Common myeloid progenitor, CD34-positive (primary cell): Measurements from ENCODE around the gene KRTAP10-3.
A peak's percentile ranks its signal among the peaks of the same experiment; 100 is the strongest.

Experiments used
- CTCF ChIA-PET: fragments of 350-600 bp; sonication (Branson Sonifier 250); formaldehyde crosslinking; loops from one replicate; lab custom pipeline; 2021; ENCODE audit warnings: antibody characterized with exemption; lab: Charles Lee
- POLR2A ChIA-PET: fragments of 350-600 bp; sonication (Branson Sonifier 250); formaldehyde crosslinking; loops from one replicate; lab custom pipeline; 2021; ENCODE audit warnings: antibody characterized with exemption; lab: Charles Lee
- DNase-seq, 3 donors: peaks; one replicate each; pipeline versions ENCODE4 v3.0.0 to v3.0.0-alpha.2; 2013
- H3K27ac ChIP-seq, 2 experiments: 1 replicate in 1 of 2; 2 replicates in 1 of 2; pipeline ENCODE4 v1.7.0; 2013; ENCODE audit warnings: inconsistent platforms in 2 of 2, low read length in 2 of 2, mild to moderate bottlenecking in 2 of 2, low read depth in 1 of 2, moderate library complexity in 1 of 2; ENCODE audit not compliant: severe bottlenecking in 2 of 2, insufficient read depth in 1 of 2, poor library complexity in 1 of 2
- H3K27me3 ChIP-seq, 5 experiments: replicated peaks in 2 of 5; 1 replicate in 3 of 5; 2 replicates in 2 of 5; pipeline versions ENCODE4 v1.6.1 to v1.7.0; 2013; ENCODE audit warnings: low read length in 4 of 5, mild to moderate bottlenecking in 2 of 5, moderate library complexity in 2 of 5, inconsistent platforms in 1 of 5; ENCODE audit not compliant: insufficient read depth in 5 of 5, control insufficient read depth in 4 of 5
- H3K36me3 ChIP-seq, 4 experiments: 1 replicate in 2 of 4; 2 replicates in 2 of 4; pipeline versions ENCODE4 v1.6.1 to v1.7.0; 2013; ENCODE audit warnings: low read length in 3 of 4, control low read depth in 1 of 4, mild to moderate bottlenecking in 1 of 4; ENCODE audit not compliant: control insufficient read depth in 4 of 4, insufficient read depth in 4 of 4
- H3K4me1 ChIP-seq, 4 experiments: 1 replicate in 3 of 4; 2 replicates in 1 of 4; pipeline versions ENCODE4 v1.6.1 to v1.7.1; 2013; ENCODE audit warnings: low read length in 3 of 4, mild to moderate bottlenecking in 3 of 4, control low read depth in 1 of 4, inconsistent platforms in 1 of 4, moderate library complexity in 1 of 4; ENCODE audit not compliant: control insufficient read depth in 4 of 4, insufficient read depth in 4 of 4; ENCODE audit errors: control extremely low read depth in 1 of 4
- H3K4me3 ChIP-seq, 7 experiments: 1 replicate in 4 of 7; 2 replicates in 3 of 7; pipeline versions ENCODE4 v1.5.1 to v1.7.0; 2013; ENCODE audit warnings: mild to moderate bottlenecking in 7 of 7, low read length in 6 of 7, moderate library complexity in 6 of 7, inconsistent platforms in 2 of 7, low read depth in 2 of 7, control low read depth in 1 of 7; ENCODE audit not compliant: insufficient read depth in 4 of 7, control insufficient read depth in 1 of 7; ENCODE audit errors: extremely low read depth in 1 of 7
- H3K9me3 ChIP-seq, 5 experiments: 1 replicate in 4 of 5; 2 replicates in 1 of 5; pipeline versions ENCODE4 v1.6.1 to v1.7.1; 2013; ENCODE audit warnings: low read length in 4 of 5, mild to moderate bottlenecking in 2 of 5, inconsistent platforms in 1 of 5, low read depth in 1 of 5, moderate library complexity in 1 of 5; ENCODE audit not compliant: control insufficient read depth in 4 of 5, insufficient read depth in 2 of 5; ENCODE audit errors: control extremely low read depth in 1 of 5
- WGBS: methylation state at CpG from one replicate; pipeline ENCODE4 v1.1.5; 2013; ENCODE audit not compliant: insufficient coverage; 5-methylcytosine and 5-hydroxymethylcytosine counted together

Gene KRTAP10-3

GRCh38 chr21:44510508-44511218 lies 47.9 kb downstream of the KRTAP10-3 start:
- Histone ChIP-seq H3K27me3 (no peaks in the 10 kb centered on the region), H3K4me3 (peak overlapping the region in 6 of 7 experiments; percentile 10 to 79 (median 55)), H3K4me1 (peaks cover 0 to 15% (median 8%) of the 10 kb centered on the region in 4 experiments), H3K9me3 (no peaks in the 10 kb centered on the region), H3K27ac (no peak overlapping the region), H3K36me3 (no peaks in the 10 kb centered on the region)
- WGBS, result 5% methylated on average over 32 of the region's 36 CpGs
- peak; percentile 62 to 74 (median 73) for DNase-seq
- POLR2A ChIA-PET, result interaction anchor here (0.7 kb wide), 1 partner anchor 370 kb away, joined by 3 read pairs; no protein-coding TSS in a partner anchor
- CTCF ChIA-PET, result interaction anchor here (0.8 to 3.1 kb wide), 14 partner anchors 9 to 424 kb away, joined by 3 to 36 read pairs (median 3); partner anchors contain the start of gene UBE2G2

- Histone ChIP-seq H3K9me3 (no peaks in the 10 kb centered on the region), H3K27me3 (no peaks in the 10 kb centered on the region), H3K4me1 (peaks cover 0 to 15% (median 8%) of the 10 kb centered on the region in 4 experiments), H3K36me3 (no peaks in the 10 kb centered on the region), H3K4me3 (peak overlapping the region in 3 of 7 experiments; percentile 66 to 79 (median 69)), H3K27ac (no peak overlapping the region)
- 75% methylated on average over 13 of the region's 18 CpGs for WGBS
- CTCF ChIA-PET, result interaction anchor here (0.6 to 3.1 kb wide), 13 partner anchors 8 to 1212 kb away, joined by 3 to 36 read pairs (median 3); partner anchors contain the start of gene UBE2G2
- no peak for DNase-seq
- POLR2A ChIA-PET, result interaction anchor here (0.7 kb wide), 1 partner anchor 371 kb away, joined by 3 read pairs; no protein-coding TSS in a partner anchor
These were observed 48.5 kb downstream of the KRTAP10-3 start for GRCh38 chr21:44510109-44510507.

GRCh38 chr21:44509539-44509938 lies 49.1 kb downstream of the KRTAP10-3 start:
- CTCF ChIA-PET, result interaction anchor here (0.6 to 3.1 kb wide), 10 partner anchors 8 to 1213 kb away, joined by 3 to 36 read pairs (median 4); partner anchors contain the start of gene UBE2G2
- Histone ChIP-seq H3K27me3 (no peaks in the 10 kb centered on the region), H3K4me1 (peaks cover 0 to 15% (median 8%) of the 10 kb centered on the region in 4 experiments), H3K9me3 (no peaks in the 10 kb centered on the region), H3K36me3 (no peaks in the 10 kb centered on the region), H3K4me3 (no peak overlapping the region), H3K27ac (no peak overlapping the region)
- WGBS, result 88% methylated on average over 12 of the region's 12 CpGs
- peak in 2 of 3 donors; percentile 37 to 49 for DNase-seq
- POLR2A ChIA-PET, result no interaction called here

- H3K9me3 ChIP-seq, result no peaks in the 10 kb centered on the region
- ChIA-PET POLR2A (no interaction called here), CTCF (interaction anchor here (0.6 to 2.1 kb wide), 3 partner anchors 14 to 1242 kb away, joined by 3 to 7 read pairs (median 6); no protein-coding TSS in a partner anchor)
- H3K27ac ChIP-seq, result no peak overlapping the region
- H3K27me3 ChIP-seq, result peaks cover 0 to 2% (median 0%) of the 10 kb centered on the region in 5 experiments
- H3K36me3 ChIP-seq, result no peaks in the 10 kb centered on the region
- no peak overlapping the region for H3K4me3 ChIP-seq
- DNase-seq, result no peak
- peaks cover 0 to 15% (median 9%) of the 10 kb centered on the region in 4 experiments for H3K4me1 ChIP-seq
- 93% methylated on average over 24 of the region's 30 CpGs for WGBS
These were observed 49.7 kb downstream of the KRTAP10-3 start for GRCh38 chr21:44508711-44509445.

- Histone ChIP-seq H3K4me3 (no peak overlapping the region), H3K27me3 (peaks cover 0 to 2% (median 0%) of the 10 kb centered on the region in 5 experiments), H3K36me3 (no peaks in the 10 kb centered on the region), H3K9me3 (no peaks in the 10 kb centered on the region), H3K27ac (no peak overlapping the region), H3K4me1 (peaks cover 0 to 15% (median 10%) of the 10 kb centered on the region in 4 experiments)
- CTCF ChIA-PET, result interaction anchor here (0.6 to 1.8 kb wide), 3 partner anchors 278 to 1242 kb away, joined by 3 to 6 read pairs (median 4); no protein-coding TSS in a partner anchor
- DNase-seq, result no peak
- POLR2A ChIA-PET, result no interaction called here
- WGBS, result 91% methylated on average over 7 of the region's 9 CpGs
These were observed 50.2 kb downstream of the KRTAP10-3 start for GRCh38 chr21:44508426-44508710.
